ENCODE results near the gene FA2H. TPM values are rescaled to one million over a fixed set of nuclear protein-coding genes. Genes with fewer than 3 reads are reported as not detected.
A peak's percentile ranks its signal among the peaks of the same experiment; 100 is the strongest.

The FA2H gene
- total and polyA plus RNA-seq, 2 of the 13 experiments (the other 11 are each of a cell fraction or from before 2014, with no cell fraction given), result 0.20 TPM; not detected in 1

GRCh38 chr16:74695450-74696422 lies 78.9 kb downstream of the FA2H start (continued):
- peak; percentile 90; the same call in 1 of the 2 replicates for TF ChIP-seq ZNF318 (CRISPR knock-in tag; IDR thresholded peaks at IDR 0.05)
- no peak for TF ChIP-seq NKX3-1 (CRISPR knock-in tag; IDR thresholded peaks at IDR 0.05)
- no peak for TF ChIP-seq ATRX (CRISPR knock-in tag; IDR thresholded peaks at IDR 0.05; ENCODE audit: borderline replicate concordance)
- TF ChIP-seq ZNF17 (CRISPR knock-in tag; IDR thresholded peaks at IDR 0.05), result no peak
- peak; percentile 54 for TF ChIP-seq HOXA3 (CRISPR knock-in tag; IDR thresholded peaks at IDR 0.05)
- no peak for TF ChIP-seq THYN1 (CRISPR knock-in tag; IDR thresholded peaks at IDR 0.05; ENCODE audit: borderline replicate concordance, low read depth)
- no peak for TF ChIP-seq SMC3 (IDR thresholded peaks at IDR 0.05; ENCODE audit: low read length)
- no peak for TF ChIP-seq SOX13 (IDR thresholded peaks at IDR 0.05)
- peak in 1 of 2 experiments; percentile 43; a peak in 2 of 4 replicates for TF ChIP-seq SOX13 (CRISPR knock-in tag; conservative IDR thresholded peaks at IDR 0.05 in 1 of 2, IDR thresholded peaks at IDR 0.05 in 1 of 2)
- TF ChIP-seq REL (CRISPR knock-in tag; conservative IDR thresholded peaks at IDR 0.05), result no peak
- no peak for TF ChIP-seq CCAR2 (optimal IDR thresholded peaks at IDR 0.05; ENCODE audit: low read depth, low read length)
- TF ChIP-seq ZSCAN25 (CRISPR knock-in tag; IDR thresholded peaks at IDR 0.05), result no peak
- peak; percentile 91 for TF ChIP-seq MIXL1 (CRISPR knock-in tag; IDR thresholded peaks at IDR 0.05)
- no peak for TF ChIP-seq TRIM22 (IDR thresholded peaks at IDR 0.05)
- peak; percentile 75 for TF ChIP-seq KMT2B (CRISPR knock-in tag; IDR thresholded peaks at IDR 0.05)
- peak; percentile 60 for TF ChIP-seq ZFP91 (CRISPR knock-in tag; IDR thresholded peaks at IDR 0.05; ENCODE audit: borderline replicate concordance)
